Peyer's patch (tissue), 4 donors: ENCODE data around the gene IFITM1.

Experiments
- POLR2A ChIP-seq, 2 donors: fragments of 450-650 bp; IDR thresholded peaks; one replicate each; pipeline ENCODE4 v1.5.1; 2017; ENCODE audit warnings: antibody characterized with exemption in 2 of 2, mild to moderate bottlenecking in 2 of 2, moderate library complexity in 2 of 2
- TF ChIP-seq, protein P1 (sequence below), 6 experiments: fragments of 450-650 bp in 4 of 6; fragments of 200-600 bp in 2 of 6; sonication (generic) in 1 of 6; IDR thresholded peaks; one replicate each; pipeline ENCODE4 v1.5.1; 2017 to 2019; ENCODE audit warnings: antibody characterized with exemption in 6 of 6, mild to moderate bottlenecking in 3 of 6, moderate library complexity in 1 of 6

DNA sequence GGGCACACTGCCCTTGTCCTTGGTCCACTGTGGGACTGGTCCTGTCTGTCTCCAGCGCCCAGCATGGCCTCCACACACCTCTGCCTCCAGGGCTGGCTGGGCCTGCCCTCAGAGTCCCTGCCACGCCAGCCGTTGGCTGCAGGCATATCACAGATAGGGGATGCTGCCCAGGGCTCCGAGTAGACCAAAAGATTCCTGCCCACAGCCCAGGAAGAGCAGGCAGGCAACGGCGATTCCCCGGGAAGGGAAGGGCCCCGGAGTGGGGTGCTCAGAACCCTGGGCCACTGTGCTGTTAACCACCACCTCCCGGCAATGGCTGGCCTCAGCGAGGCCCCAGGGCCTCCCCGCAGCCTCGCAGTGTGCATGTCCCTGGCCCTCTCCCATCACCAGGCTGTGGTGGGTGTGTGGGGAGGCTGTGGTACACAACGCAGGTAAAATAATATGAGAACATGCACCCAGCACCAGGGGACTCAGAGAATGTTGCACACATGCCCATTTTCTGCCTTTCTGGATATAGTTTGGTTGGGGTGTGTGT is 16.7 kb upstream of the IFITM1 start:
- TF ChIP-seq, protein P1, sequence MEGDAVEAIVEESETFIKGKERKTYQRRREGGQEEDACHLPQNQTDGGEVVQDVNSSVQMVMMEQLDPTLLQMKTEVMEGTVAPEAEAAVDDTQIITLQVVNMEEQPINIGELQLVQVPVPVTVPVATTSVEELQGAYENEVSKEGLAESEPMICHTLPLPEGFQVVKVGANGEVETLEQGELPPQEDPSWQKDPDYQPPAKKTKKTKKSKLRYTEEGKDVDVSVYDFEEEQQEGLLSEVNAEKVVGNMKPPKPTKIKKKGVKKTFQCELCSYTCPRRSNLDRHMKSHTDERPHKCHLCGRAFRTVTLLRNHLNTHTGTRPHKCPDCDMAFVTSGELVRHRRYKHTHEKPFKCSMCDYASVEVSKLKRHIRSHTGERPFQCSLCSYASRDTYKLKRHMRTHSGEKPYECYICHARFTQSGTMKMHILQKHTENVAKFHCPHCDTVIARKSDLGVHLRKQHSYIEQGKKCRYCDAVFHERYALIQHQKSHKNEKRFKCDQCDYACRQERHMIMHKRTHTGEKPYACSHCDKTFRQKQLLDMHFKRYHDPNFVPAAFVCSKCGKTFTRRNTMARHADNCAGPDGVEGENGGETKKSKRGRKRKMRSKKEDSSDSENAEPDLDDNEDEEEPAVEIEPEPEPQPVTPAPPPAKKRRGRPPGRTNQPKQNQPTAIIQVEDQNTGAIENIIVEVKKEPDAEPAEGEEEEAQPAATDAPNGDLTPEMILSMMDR (IDR thresholded peaks at IDR 0.05), result no peak
- TF ChIP-seq POLR2A (IDR thresholded peaks at IDR 0.05), result no peak
